ENCODE data around the gene C14orf132. TPM values are rescaled to one million over a fixed set of nuclear protein-coding genes. Genes with fewer than 3 reads are reported as not detected.

The C14orf132 gene
- total and polyA plus RNA-seq, 2 of the 4 experiments (the other 2 are of a cell fraction): 6.3 to 13.5 TPM

DNA sequence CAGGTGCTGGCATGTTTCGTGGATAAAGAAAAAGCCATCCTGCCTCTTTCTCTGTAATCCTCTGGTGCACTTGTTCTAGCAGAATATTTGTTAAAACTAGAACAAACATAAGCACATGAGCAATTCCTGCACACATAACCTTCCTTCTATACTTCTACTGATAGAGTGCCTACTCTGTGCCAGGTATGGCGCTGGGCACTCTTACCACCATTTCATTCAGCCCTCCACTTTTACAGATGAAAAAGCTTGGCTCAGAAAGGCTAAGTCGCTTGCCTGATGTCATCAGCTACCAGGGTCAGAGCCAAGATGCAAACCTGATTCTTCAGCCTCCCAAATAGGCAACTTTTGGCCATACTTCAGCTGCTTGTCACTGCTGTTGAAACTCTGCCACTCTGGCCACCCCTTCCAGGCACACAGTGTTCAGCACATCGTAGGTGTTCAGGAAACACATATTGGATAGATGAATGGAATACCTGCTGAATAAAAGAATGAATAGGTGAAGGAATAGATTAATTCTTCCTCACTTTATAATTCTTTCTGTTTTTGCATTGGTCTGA, 10.0 kb upstream of the C14orf132 start:
- no peak overlapping the region for H3K23ac ChIP-seq (ENCODE audit: low read depth, low read length)
- in situ Hi-C loops (cut with MboI; ENCODE audit: low sequenced_read_pairs) (no loop called here), dilution Hi-C loops (cut with HindIII; ENCODE audit: low sequenced_read_pairs, unreplicated experiment) (no loop called here), intact Hi-C loops (cut with micrococcal nuclease) (no loop called here)
- no peak overlapping the region for H4K91ac ChIP-seq (ENCODE audit: insufficient read depth, low read depth, low read length)
- no peak overlapping the region for H4K5ac ChIP-seq (ENCODE audit: low read depth, low read length)
- CTCF ChIA-PET: interaction anchor here (0.9 kb wide), 1 partner anchor 10 kb away, joined by 4 read pairs; the partner anchor contains the start of gene C14orf132
- H3K9ac ChIP-seq (ENCODE audit: low read depth, low read length): no peak overlapping the region
- no peak overlapping the region for H2AK9ac ChIP-seq (replicated peaks; ENCODE audit: low read depth, low read length, poor library complexity)
- H4K8ac ChIP-seq (ENCODE audit: low read depth in 2 of 2, low read length in 2 of 2): no peak overlapping the region
- POLR2A ChIA-PET (ENCODE audit: unreplicated experiment): no interaction called here
- DNase-seq: no peak
- no TSS peak for BruUV-seq (replicated peaks)
- H3K27me3 ChIP-seq (ENCODE audit: control insufficient read depth, insufficient read depth, low read length): peaks cover 43% of the 10 kb centered on the region
- ATAC-seq (ENCODE audit: low read depth): no peak
- no peak overlapping the region for H2AK5ac ChIP-seq (ENCODE audit: low read depth, low read length)
- no peak overlapping the region for H3K18ac ChIP-seq (ENCODE audit: low read depth, low read length)
- no peak overlapping the region for H2BK120ac ChIP-seq (ENCODE audit: low read depth, low read length)
- H3K36me3 ChIP-seq (ENCODE audit: control insufficient read depth, insufficient read depth, low read length): no peaks in the 10 kb centered on the region
- H3K27ac ChIP-seq (ENCODE audit: insufficient read depth, low read length): no peak overlapping the region
- no peak overlapping the region for H3K14ac ChIP-seq (replicated peaks; ENCODE audit: low read depth, low read length)
- H3K4me3 ChIP-seq (ENCODE audit: insufficient read depth, low read depth, low read length): no peak overlapping the region
- no peaks in the 10 kb centered on the region for H3K4me1 ChIP-seq (ENCODE audit: control insufficient read depth, insufficient read depth, low read length)
- no peak overlapping the region for H2BK15ac ChIP-seq (ENCODE audit: low read depth, low read length)
- H2AFZ ChIP-seq (replicated peaks; ENCODE audit: low read length, poor library complexity): no peak overlapping the region
- no peaks in the 10 kb centered on the region for H3K79me1 ChIP-seq (ENCODE audit: low read depth in 1 of 2, low read length in 2 of 2)
- no peak overlapping the region for H3K56ac ChIP-seq (ENCODE audit: extremely low read depth, insufficient read depth, low read length)
- no peaks in the 10 kb centered on the region for H3K9me3 ChIP-seq (ENCODE audit: control insufficient read depth, insufficient read depth, low read length)
- TF ChIP-seq MXI1 (IDR thresholded peaks at IDR 0.05; ENCODE audit: borderline replicate concordance, low read depth, low read length) (no peak), CHD1 (IDR thresholded peaks at IDR 0.05; ENCODE audit: low read depth, low read length) (no peak), RCOR1 (IDR thresholded peaks at IDR 0.05; ENCODE audit: insufficient replicate concordance, low read length) (no peak), SMC3 (IDR thresholded peaks at IDR 0.05; ENCODE audit: low read depth, low read length) (no peak), MAFK (IDR thresholded peaks at IDR 0.05; ENCODE audit: low read depth, low read length) (no peak), POLR2A (IDR thresholded peaks at IDR 0.05; ENCODE audit: low read depth, low read length) (no peak), FOS (IDR thresholded peaks at IDR 0.05; ENCODE audit: low read depth, low read length) (no peak), BHLHE40 (IDR thresholded peaks at IDR 0.05; ENCODE audit: low read depth, low read length) (no peak), USF2 (IDR thresholded peaks at IDR 0.05; ENCODE audit: low read depth, low read length) (no peak), CEBPB (IDR thresholded peaks at IDR 0.05; ENCODE audit: low read depth, low read length) (no peak), MAZ (IDR thresholded peaks at IDR 0.05; ENCODE audit: borderline replicate concordance, low read depth, low read length) (no peak), CTCF (conservative IDR thresholded peaks at IDR 0.05; ENCODE audit: low read depth, low read length) (no peak), RFX5 (IDR thresholded peaks at IDR 0.05; ENCODE audit: low read depth, low read length) (no peak), RAD21 (IDR thresholded peaks at IDR 0.05; ENCODE audit: low read length) (no peak), NFE2L2 (IDR thresholded peaks at IDR 0.05; ENCODE audit: low read depth, low read length) (no peak)
- TF ChIP-seq, protein P1, sequence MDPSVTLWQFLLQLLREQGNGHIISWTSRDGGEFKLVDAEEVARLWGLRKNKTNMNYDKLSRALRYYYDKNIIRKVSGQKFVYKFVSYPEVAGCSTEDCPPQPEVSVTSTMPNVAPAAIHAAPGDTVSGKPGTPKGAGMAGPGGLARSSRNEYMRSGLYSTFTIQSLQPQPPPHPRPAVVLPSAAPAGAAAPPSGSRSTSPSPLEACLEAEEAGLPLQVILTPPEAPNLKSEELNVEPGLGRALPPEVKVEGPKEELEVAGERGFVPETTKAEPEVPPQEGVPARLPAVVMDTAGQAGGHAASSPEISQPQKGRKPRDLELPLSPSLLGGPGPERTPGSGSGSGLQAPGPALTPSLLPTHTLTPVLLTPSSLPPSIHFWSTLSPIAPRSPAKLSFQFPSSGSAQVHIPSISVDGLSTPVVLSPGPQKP (IDR thresholded peaks at IDR 0.05; ENCODE audit: borderline replicate concordance, low read depth, low read length): no peak
- no peaks in the 10 kb centered on the region for H3K9me1 ChIP-seq (ENCODE audit: insufficient read depth, low read length)
- H2BK20ac ChIP-seq (ENCODE audit: low read depth, low read length): no peak overlapping the region
- H4K20me1 ChIP-seq (ENCODE audit: insufficient read depth, low read length): no peaks in the 10 kb centered on the region
- 83% methylated on average over 2 of the region's 4 CpGs; no CpG with 5 or more reads in 1 of the 2 experiments for WGBS, 2 experiments (ENCODE audit: extremely low coverage in 2 of 2, insufficient read length in 1 of 2)
- H2BK5ac ChIP-seq (ENCODE audit: low read depth, low read length, poor library complexity, severe bottlenecking): no peak overlapping the region
- no peak overlapping the region for H3K4ac ChIP-seq (ENCODE audit: low read depth, low read length)
- H3K4me2 ChIP-seq (ENCODE audit: low read depth, low read length): no peak overlapping the region
